ENCODE results near the gene RUNX3.

The RUNX3 gene

GRCh38 chr1:24968941-24969585, 39.0 kb upstream of the RUNX3 start:
- Histone ChIP-seq H4K20me1 (ENCODE audit: insufficient read depth, low read length, poor library complexity, severe bottlenecking) (no peaks in the 10 kb centered on the region), H3K36me3 (ENCODE audit: insufficient read depth, low read length) (no peaks in the 10 kb centered on the region), H2AFZ (ENCODE audit: low read length) (no peak overlapping the region), H3K4me3 (ENCODE audit: low read length, poor library complexity, severe bottlenecking) (no peak overlapping the region), H3K9ac (ENCODE audit: low read depth, low read length, poor library complexity, severe bottlenecking) (no peak overlapping the region), H3F3A (ENCODE audit: low read depth) (peaks cover 16% of the 10 kb centered on the region), H3K4me1 (ENCODE audit: insufficient read depth, low read length, poor library complexity, severe bottlenecking) (peaks cover 52% of the 10 kb centered on the region), H3K4me2 (ENCODE audit: low read depth, low read length, poor library complexity, severe bottlenecking) (no peak overlapping the region), H3K9me3 (ENCODE audit: insufficient read depth, low read depth, low read length) (no peaks in the 10 kb centered on the region), H3K79me2 (ENCODE audit: insufficient read depth, low read length) (peaks cover 7% of the 10 kb centered on the region), H3K27me3 (ENCODE audit: insufficient read depth, low read length, poor library complexity, severe bottlenecking) (no peaks in the 10 kb centered on the region), H3K9me2 (replicated peaks; ENCODE audit: low read depth, low read length) (no peaks in the 10 kb centered on the region)
- no peak for TF ChIP-seq EZH2phosphoT487 (IDR thresholded peaks at IDR 0.05; ENCODE audit: borderline replicate concordance)
- TF ChIP-seq CTCF (conservative IDR thresholded peaks at IDR 0.05; ENCODE audit: low read length), result no peak

GRCh38 chr1:24967962-24968361, 37.9 kb upstream of the RUNX3 start:
- Histone ChIP-seq H3K4me1 (ENCODE audit: insufficient read depth, low read length, poor library complexity, severe bottlenecking) (peaks cover 62% of the 10 kb centered on the region), H3K27me3 (ENCODE audit: insufficient read depth, low read length, poor library complexity, severe bottlenecking) (no peaks in the 10 kb centered on the region), H3K4me3 (ENCODE audit: low read length, poor library complexity, severe bottlenecking) (no peak overlapping the region), H2AFZ (ENCODE audit: low read length) (no peak overlapping the region), H3K9me3 (ENCODE audit: insufficient read depth, low read depth, low read length) (no peaks in the 10 kb centered on the region), H3K9me2 (replicated peaks; ENCODE audit: low read depth, low read length) (no peaks in the 10 kb centered on the region), H3K79me2 (ENCODE audit: insufficient read depth, low read length) (peaks cover 18% of the 10 kb centered on the region), H3K4me2 (ENCODE audit: low read depth, low read length, poor library complexity, severe bottlenecking) (no peak overlapping the region), H3K36me3 (ENCODE audit: insufficient read depth, low read length) (no peaks in the 10 kb centered on the region), H4K20me1 (ENCODE audit: insufficient read depth, low read length, poor library complexity, severe bottlenecking) (peaks cover 2% of the 10 kb centered on the region), H3F3A (ENCODE audit: low read depth) (peaks cover 16% of the 10 kb centered on the region), H3K9ac (ENCODE audit: low read depth, low read length, poor library complexity, severe bottlenecking) (no peak overlapping the region)
- TF ChIP-seq EZH2phosphoT487 (IDR thresholded peaks at IDR 0.05; ENCODE audit: borderline replicate concordance), result no peak
- TF ChIP-seq CTCF (conservative IDR thresholded peaks at IDR 0.05; ENCODE audit: low read length), result no peak

- H3K4me1 ChIP-seq (ENCODE audit: insufficient read depth, low read length, poor library complexity, severe bottlenecking), result peaks cover 66% of the 10 kb centered on the region
- H3F3A ChIP-seq (ENCODE audit: low read depth), result peaks cover 16% of the 10 kb centered on the region
- H3K9ac ChIP-seq (ENCODE audit: low read depth, low read length, poor library complexity, severe bottlenecking), result no peak overlapping the region
- H3K36me3 ChIP-seq (ENCODE audit: insufficient read depth, low read length), result no peaks in the 10 kb centered on the region
- H3K4me2 ChIP-seq (ENCODE audit: low read depth, low read length, poor library complexity, severe bottlenecking), result no peak overlapping the region
- no peaks in the 10 kb centered on the region for H3K9me2 ChIP-seq (replicated peaks; ENCODE audit: low read depth, low read length)
- H3K27me3 ChIP-seq (ENCODE audit: insufficient read depth, low read length, poor library complexity, severe bottlenecking), result no peaks in the 10 kb centered on the region
- no peak overlapping the region for H2AFZ ChIP-seq (ENCODE audit: low read length)
- TF ChIP-seq EZH2phosphoT487 (IDR thresholded peaks at IDR 0.05; ENCODE audit: borderline replicate concordance), result no peak
- TF ChIP-seq CTCF (conservative IDR thresholded peaks at IDR 0.05; ENCODE audit: low read length), result no peak
- no peak overlapping the region for H3K4me3 ChIP-seq (ENCODE audit: low read length, poor library complexity, severe bottlenecking)
- peaks cover 22% of the 10 kb centered on the region for H3K79me2 ChIP-seq (ENCODE audit: insufficient read depth, low read length)
- H4K20me1 ChIP-seq (ENCODE audit: insufficient read depth, low read length, poor library complexity, severe bottlenecking), result peaks cover 6% of the 10 kb centered on the region
- H3K9me3 ChIP-seq (ENCODE audit: insufficient read depth, low read depth, low read length), result no peaks in the 10 kb centered on the region
Observed at GRCh38 chr1:24967555-24967954, 37.5 kb upstream of the RUNX3 start.
